ENCODE results near the gene TCF19.
"Not testable (repeated sequence)": the region's sequence is repeated elsewhere in the genome, so short reads cannot be mapped to it uniquely, and the experiment has no call there.

DNA sequence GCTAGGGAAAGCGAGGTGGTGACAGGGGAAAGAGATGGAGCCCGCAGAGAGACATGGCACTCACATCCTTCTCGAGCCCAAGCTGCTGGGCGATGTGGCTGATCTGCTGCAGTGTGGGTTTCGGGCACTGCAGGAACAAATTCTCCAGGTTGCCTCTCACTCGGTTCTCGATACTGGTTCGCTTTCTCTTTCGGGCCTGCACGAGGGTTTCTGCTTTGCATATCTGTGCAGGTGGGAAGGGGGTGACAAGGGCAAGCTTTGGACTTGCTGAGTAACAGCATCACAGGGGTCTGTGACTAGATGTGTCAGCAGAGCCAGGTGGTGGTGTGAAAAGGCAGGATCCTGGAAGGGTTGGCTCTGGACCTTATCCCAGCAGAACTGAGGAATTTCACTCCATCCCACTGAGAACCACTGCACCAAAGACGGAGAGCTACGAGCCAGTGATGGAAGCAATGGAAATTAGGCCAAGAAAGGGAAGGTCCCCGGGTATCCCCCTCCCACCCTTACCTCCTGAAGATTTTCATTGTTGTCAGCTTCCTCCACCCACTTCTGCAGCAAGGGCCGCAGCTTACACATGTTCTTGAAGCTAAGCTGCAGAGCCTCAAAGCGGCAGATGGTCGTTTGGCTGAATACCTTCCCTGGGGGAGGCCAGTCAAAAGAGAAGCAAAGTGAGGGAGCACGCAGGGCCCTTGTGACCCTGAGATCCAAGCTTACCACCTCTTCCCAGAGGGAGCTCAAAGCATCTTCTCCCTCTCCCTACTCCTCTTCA, 6.9 kb downstream of the TCF19 start:
- TF ChIP-seq, protein P1, sequence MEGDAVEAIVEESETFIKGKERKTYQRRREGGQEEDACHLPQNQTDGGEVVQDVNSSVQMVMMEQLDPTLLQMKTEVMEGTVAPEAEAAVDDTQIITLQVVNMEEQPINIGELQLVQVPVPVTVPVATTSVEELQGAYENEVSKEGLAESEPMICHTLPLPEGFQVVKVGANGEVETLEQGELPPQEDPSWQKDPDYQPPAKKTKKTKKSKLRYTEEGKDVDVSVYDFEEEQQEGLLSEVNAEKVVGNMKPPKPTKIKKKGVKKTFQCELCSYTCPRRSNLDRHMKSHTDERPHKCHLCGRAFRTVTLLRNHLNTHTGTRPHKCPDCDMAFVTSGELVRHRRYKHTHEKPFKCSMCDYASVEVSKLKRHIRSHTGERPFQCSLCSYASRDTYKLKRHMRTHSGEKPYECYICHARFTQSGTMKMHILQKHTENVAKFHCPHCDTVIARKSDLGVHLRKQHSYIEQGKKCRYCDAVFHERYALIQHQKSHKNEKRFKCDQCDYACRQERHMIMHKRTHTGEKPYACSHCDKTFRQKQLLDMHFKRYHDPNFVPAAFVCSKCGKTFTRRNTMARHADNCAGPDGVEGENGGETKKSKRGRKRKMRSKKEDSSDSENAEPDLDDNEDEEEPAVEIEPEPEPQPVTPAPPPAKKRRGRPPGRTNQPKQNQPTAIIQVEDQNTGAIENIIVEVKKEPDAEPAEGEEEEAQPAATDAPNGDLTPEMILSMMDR (IDR thresholded peaks at IDR 0.05): not testable (repeated sequence)
- TF ChIP-seq POLR2A (IDR thresholded peaks at IDR 0.05): not testable (repeated sequence)

All from right lobe of liver (tissue), 4 donors.